Mammary epithelial cell (primary cell): ENCODE results near the gene SPTB.

Experiments used
- EZH2 ChIP-seq: IDR thresholded peaks from 2 replicates; pipeline ENCODE4 v1.6.1; 2012; ENCODE audit warnings: low read length, inconsistent platforms, borderline replicate concordance
- TF ChIP-seq, protein P1 (sequence below), 2 donors: IDR thresholded peaks in 1 of 2; conservative IDR thresholded peaks in 1 of 2; 2 replicates each; pipeline ENCODE4 v1.5.1; 2011 to 2012; ENCODE audit warnings: inconsistent platforms in 2 of 2, low read length in 2 of 2, mild to moderate bottlenecking in 2 of 2, control low read depth in 1 of 2, low read depth in 1 of 2; ENCODE audit not compliant: insufficient read depth in 1 of 2; ENCODE audit errors: extremely low read depth in 1 of 2

DNA sequence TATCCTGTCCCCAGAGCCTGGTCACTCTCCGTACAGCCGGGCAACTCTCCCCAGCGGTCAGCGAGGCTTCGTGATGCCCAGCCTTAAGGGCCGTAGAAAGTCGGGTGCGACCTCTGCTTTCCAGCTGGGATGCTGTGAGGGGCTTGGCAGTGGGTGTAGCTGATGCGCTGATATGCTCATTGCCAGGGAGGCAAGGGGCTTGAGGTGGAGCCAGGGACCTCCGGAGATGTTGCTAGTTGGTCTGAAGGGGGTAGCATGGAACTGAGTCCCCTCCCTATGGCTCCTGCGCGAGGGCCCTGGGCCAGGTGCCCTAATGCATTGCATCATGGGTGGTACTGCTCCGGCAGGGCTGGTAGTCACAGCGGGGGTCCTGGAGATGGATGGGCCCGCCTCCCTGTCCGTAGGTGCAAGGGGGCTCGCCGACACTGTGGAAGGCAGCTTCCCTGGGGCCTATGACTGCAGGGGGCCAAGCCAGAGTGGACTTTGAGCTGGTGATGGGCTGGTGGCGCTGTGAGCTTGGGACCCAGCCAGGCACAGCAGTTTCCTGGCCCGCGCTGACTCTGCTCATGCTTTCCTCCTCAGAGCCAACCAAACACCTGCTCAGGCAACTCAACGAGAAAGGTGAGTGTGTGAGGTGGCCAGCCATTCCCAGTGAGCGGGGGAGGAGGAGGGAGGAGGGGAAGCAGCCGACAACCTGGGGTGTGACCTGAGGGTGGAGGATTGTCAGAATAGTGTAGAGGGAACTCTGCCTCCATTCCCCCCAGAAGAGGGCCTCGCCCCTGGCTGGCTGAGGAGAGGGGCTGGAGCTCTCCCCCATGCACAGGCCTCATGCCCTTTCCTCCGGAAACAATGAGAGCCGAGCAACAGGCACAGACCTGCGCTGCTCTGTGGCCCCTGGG lies 143.2 kb downstream of the SPTB start:
- TF ChIP-seq, protein P1, sequence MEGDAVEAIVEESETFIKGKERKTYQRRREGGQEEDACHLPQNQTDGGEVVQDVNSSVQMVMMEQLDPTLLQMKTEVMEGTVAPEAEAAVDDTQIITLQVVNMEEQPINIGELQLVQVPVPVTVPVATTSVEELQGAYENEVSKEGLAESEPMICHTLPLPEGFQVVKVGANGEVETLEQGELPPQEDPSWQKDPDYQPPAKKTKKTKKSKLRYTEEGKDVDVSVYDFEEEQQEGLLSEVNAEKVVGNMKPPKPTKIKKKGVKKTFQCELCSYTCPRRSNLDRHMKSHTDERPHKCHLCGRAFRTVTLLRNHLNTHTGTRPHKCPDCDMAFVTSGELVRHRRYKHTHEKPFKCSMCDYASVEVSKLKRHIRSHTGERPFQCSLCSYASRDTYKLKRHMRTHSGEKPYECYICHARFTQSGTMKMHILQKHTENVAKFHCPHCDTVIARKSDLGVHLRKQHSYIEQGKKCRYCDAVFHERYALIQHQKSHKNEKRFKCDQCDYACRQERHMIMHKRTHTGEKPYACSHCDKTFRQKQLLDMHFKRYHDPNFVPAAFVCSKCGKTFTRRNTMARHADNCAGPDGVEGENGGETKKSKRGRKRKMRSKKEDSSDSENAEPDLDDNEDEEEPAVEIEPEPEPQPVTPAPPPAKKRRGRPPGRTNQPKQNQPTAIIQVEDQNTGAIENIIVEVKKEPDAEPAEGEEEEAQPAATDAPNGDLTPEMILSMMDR (conservative IDR thresholded peaks at IDR 0.05 in 1 of 2, IDR thresholded peaks at IDR 0.05 in 1 of 2; ENCODE audit: extremely low read depth in 1 of 2, insufficient read depth in 1 of 2, low read depth in 1 of 2, low read length in 2 of 2), result no peak
- no peak for TF ChIP-seq EZH2
